Lung (tissue), 12 donors: ENCODE data around the gene PKM. TPM values are rescaled to one million over a fixed set of nuclear protein-coding genes. Genes with fewer than 3 reads are reported as not detected.

Source experiments
- ATAC-seq: fragments of 200-7000 bp; cut with Tn5 transposase; one replicate; pipeline ENCODE4 v1.9.1; 2020; ENCODE audit warnings: moderate number of reproducible peaks; ENCODE audit not compliant: insufficient read depth, low FRiP score
- DNase-seq, 3 donors: peaks; one replicate each; pipeline ENCODE4 v3.0.0-alpha.2; 2013 to 2017
- H3K27ac ChIP-seq, 2 donors: one replicate each; pipeline ENCODE4 v1.5.1; 2013; ENCODE audit warnings: mild to moderate bottlenecking in 2 of 2, moderate library complexity in 2 of 2, control low read depth in 1 of 2, inconsistent platforms in 1 of 2, low read depth in 1 of 2, low read length in 1 of 2
- H3K27me3 ChIP-seq, 3 donors: one replicate each; pipeline ENCODE4 v1.5.1; 2013; ENCODE audit warnings: low read length in 2 of 3; ENCODE audit not compliant: control insufficient read depth in 3 of 3, insufficient read depth in 3 of 3
- H3K36me3 ChIP-seq, 4 donors: one replicate each; pipeline ENCODE4 v1.5.1; 2013; ENCODE audit warnings: low read length in 4 of 4, mild to moderate bottlenecking in 1 of 4, moderate library complexity in 1 of 4; ENCODE audit not compliant: control insufficient read depth in 4 of 4, insufficient read depth in 4 of 4
- H3K4me1 ChIP-seq, 5 donors: one replicate each; pipeline ENCODE4 v1.5.1; 2013; ENCODE audit warnings: low read length in 5 of 5, mild to moderate bottlenecking in 2 of 5, moderate library complexity in 1 of 5; ENCODE audit not compliant: control insufficient read depth in 5 of 5, insufficient read depth in 5 of 5
- H3K4me3 ChIP-seq: one replicate; pipeline ENCODE4 v1.5.1; 2013; ENCODE audit warnings: mild to moderate bottlenecking, control low read depth, moderate library complexity
- H3K9ac ChIP-seq, 2 donors: one replicate each; pipeline ENCODE4 v1.5.1; 2013; ENCODE audit warnings: low read length in 2 of 2, control low read depth in 1 of 2; ENCODE audit not compliant: insufficient read depth in 1 of 2
- H3K9me3 ChIP-seq, 4 donors: one replicate each; pipeline ENCODE4 v1.5.1; 2013; ENCODE audit warnings: low read length in 3 of 4, mild to moderate bottlenecking in 1 of 4, moderate library complexity in 1 of 4; ENCODE audit not compliant: control insufficient read depth in 4 of 4, insufficient read depth in 3 of 4
- WGBS, 2 donors: extraction: QIAGEN DNeasy Blood & Tissue Kit; methylation state at CpG; one replicate each; pipeline ENCODE4 v1.1.7; 2013; 5-methylcytosine and 5-hydroxymethylcytosine counted together
- polyA plus RNA-seq, 2 donors: library from polyadenylated mRNA; stranded (reverse); fragments of 200-250 nt; gene quantifications; one replicate each; pipeline ENCODE4 v1.2.1, GENCODE V29; 2013
- total RNA-seq, 2 donors: library from RNA; depleted of rRNA in 1 of 2; stranded (reverse); fragments of >200 nt in 1 of 2; gene quantifications; one replicate each; pipeline ENCODE4 v1.2.1, GENCODE V29; 2014 to 2021
- TF ChIP-seq, protein P1 (sequence below): IDR thresholded peaks from 2 replicates; pipeline ENCODE4 v1.5.1; 2012; ENCODE audit warnings: mild to moderate bottlenecking; ENCODE audit errors: control extremely low read depth, extremely low read depth
- donor health status: control.
- donor health status: control.
- donor health status: Bipolar disorder and iron deficiency.
- donor health status: healthy.
- donor health status: DM: yes; HTN: yes; CAD: no.

The PKM gene
- total and polyA plus RNA-seq, 4 donors, result 235 to 867 (median 504) TPM

DNA sequence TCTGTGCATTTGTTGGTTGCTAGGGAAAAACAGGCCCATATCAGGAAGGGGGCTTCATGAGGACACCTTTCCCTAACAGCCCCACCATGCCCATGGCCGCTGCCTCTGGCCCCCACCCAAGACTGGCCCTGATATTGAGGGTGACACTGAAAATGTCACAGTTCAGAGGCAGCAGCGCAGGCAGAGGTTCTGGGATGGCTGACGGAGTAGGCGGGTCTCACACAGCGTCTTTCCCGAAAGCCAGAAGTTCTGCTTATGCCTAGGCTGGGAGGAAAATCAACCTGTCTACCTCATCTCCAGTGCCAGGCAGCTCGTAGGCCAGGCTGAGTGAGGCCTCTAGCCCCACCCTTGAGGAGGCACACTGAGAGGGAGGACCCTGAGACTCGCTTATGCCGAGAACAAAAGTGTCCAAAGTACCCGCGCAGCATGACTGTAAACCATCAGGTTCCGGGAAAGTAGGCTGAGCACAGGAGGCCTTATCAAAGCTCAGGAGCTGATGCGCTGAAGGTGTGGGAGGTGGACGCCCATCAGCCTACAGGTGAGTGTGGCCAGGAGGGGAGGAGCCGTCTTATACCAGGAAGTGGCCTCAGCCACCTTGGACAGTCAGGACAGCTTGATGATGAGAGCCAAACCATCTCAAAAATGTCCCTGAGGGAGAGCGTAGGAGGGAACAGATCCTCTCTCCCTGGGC, 60.9 kb downstream of the PKM start:
- WGBS, 2 donors, result 91 to 93% methylated on average over 16 of the region's 16 CpGs
- Histone ChIP-seq H3K4me1 (peaks cover 0 to 36% (median 10%) of the 10 kb centered on the region in 5 donors), H3K9ac (no peak overlapping the region), H3K27me3 (no peaks in the 10 kb centered on the region), H3K27ac (no peak overlapping the region), H3K9me3 (no peaks in the 10 kb centered on the region), H3K4me3 (no peak overlapping the region), H3K36me3 (no peaks in the 10 kb centered on the region)
- ATAC-seq (no peak), DNase-seq (no peak)
- TF ChIP-seq, protein P1, sequence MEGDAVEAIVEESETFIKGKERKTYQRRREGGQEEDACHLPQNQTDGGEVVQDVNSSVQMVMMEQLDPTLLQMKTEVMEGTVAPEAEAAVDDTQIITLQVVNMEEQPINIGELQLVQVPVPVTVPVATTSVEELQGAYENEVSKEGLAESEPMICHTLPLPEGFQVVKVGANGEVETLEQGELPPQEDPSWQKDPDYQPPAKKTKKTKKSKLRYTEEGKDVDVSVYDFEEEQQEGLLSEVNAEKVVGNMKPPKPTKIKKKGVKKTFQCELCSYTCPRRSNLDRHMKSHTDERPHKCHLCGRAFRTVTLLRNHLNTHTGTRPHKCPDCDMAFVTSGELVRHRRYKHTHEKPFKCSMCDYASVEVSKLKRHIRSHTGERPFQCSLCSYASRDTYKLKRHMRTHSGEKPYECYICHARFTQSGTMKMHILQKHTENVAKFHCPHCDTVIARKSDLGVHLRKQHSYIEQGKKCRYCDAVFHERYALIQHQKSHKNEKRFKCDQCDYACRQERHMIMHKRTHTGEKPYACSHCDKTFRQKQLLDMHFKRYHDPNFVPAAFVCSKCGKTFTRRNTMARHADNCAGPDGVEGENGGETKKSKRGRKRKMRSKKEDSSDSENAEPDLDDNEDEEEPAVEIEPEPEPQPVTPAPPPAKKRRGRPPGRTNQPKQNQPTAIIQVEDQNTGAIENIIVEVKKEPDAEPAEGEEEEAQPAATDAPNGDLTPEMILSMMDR, result no peak

DNA sequence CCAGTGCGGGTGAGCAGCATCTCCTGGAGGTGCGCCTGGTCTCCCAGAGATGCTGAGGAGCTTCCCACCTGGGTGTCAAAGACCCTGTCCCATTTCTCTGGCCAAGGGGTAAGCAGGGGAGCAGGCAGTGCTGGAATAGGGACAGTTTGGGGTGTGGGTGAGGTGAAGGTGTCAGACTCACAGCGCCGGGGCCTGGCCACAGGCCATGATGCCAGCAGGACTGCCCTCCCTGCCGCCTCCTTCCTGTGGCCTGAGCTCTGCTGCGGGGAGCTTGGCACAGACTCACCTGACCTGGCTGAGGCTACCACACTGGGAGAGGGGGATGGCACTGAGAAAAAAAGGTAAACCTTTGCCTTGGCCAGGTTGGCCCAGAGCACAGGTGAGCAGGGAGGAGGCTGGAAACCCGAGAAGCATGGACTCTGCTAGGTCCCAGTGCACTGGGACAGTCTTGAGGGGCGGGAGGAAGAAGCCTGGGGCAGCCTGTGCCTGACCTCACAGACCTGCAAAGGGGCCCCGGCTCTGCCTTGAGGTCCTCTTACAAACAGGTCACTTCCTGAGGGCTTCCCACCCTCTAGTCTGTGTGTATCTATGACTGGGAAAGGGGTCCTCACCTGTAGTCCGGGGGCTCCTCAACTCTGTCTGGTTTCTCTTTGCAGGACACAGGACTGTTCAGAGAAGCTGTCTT, 61.6 kb downstream of the PKM start:
- Histone ChIP-seq H3K36me3 (no peaks in the 10 kb centered on the region), H3K27ac (no peak overlapping the region), H3K9me3 (no peaks in the 10 kb centered on the region), H3K4me1 (peaks cover 0 to 36% (median 8%) of the 10 kb centered on the region in 5 donors), H3K4me3 (no peak overlapping the region), H3K27me3 (no peaks in the 10 kb centered on the region), H3K9ac (no peak overlapping the region)
- 76 to 83% methylated on average over 10 of the region's 10 CpGs for WGBS, 2 donors
- TF ChIP-seq, protein P1, result no peak
- DNase-seq (no peak), ATAC-seq (no peak)

DNA sequence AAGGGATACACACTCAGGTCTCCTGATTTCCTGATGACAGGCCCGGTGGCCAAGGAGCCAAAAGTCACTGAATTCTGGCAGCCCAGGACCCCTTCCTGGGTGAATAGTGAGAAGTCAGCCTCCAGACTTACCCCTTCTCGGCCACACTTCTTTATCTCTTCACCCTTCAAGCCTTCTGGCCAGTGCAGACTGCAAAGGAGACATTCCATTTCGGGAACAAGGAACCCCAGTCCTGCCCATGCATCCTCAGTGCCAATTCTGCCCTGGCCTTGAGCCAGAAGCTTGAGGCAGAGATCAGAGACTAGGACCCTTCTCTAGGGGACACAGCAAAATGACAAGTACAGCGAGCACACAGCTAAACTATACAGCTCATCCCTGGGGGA, 62.2 kb downstream of the PKM start:
- Histone ChIP-seq H3K9ac (peak overlapping the region in 1 of 2 donors; percentile 1), H3K4me3 (no peak overlapping the region), H3K36me3 (no peaks in the 10 kb centered on the region), H3K4me1 (peaks cover 0 to 36% (median 8%) of the 10 kb centered on the region in 5 donors), H3K27me3 (no peaks in the 10 kb centered on the region), H3K9me3 (no peaks in the 10 kb centered on the region), H3K27ac (peak overlapping the region in 1 of 2 donors; percentile 70)
- DNase-seq (peak; percentile 88 to 91 (median 88)), ATAC-seq (no peak)
- TF ChIP-seq, protein P1, result no peak
- WGBS, 2 donors, result 53 to 62% methylated on average over 4 of the region's 4 CpGs
